HG02678 (cell line): ENCODE measurements around the gene AGO3.

Experiments used
- ATAC-seq: cut with Tn5 transposase; IDR thresholded peaks from one replicate; pipeline ENCODE4 v1.9.1; 2021; ENCODE audit warnings: mild to moderate bottlenecking, moderate library complexity; ENCODE audit not compliant: unreplicated experiment

The AGO3 gene

GRCh38 chr1:36080801-36081200 is 149.9 kb downstream of the AGO3 start:
- no peak for ATAC-seq

- no peak for ATAC-seq
Observed at GRCh38 chr1:36081926-36082485, 151.1 kb downstream of the AGO3 start.

GRCh38 chr1:36083219-36083618 is 152.3 kb downstream of the AGO3 start:
- no peak for ATAC-seq

GRCh38 chr1:36083635-36084496 is 153.0 kb downstream of the AGO3 start, which contains the start of gene TEKT2:
Gene TEKT2, plus strand, starts transcription at chr1:36084094. Its CDS starts 828 bp downstream, at chr1:36084922.
- no peak for ATAC-seq

GRCh38 chr1:36084497-36085115 is 153.7 kb downstream of the AGO3 start:
- ATAC-seq, result no peak

GRCh38 chr1:36085126-36085525 is 154.2 kb downstream of the AGO3 start:
- no peak for ATAC-seq

- ATAC-seq, result no peak
Observed at GRCh38 chr1:36085686-36086526, 155.0 kb downstream of the AGO3 start.

GRCh38 chr1:36086529-36087232 is 155.8 kb downstream of the AGO3 start:
- ATAC-seq, result no peak

- ATAC-seq, result no peak
Observed at GRCh38 chr1:36087233-36088123, 156.6 kb downstream of the AGO3 start.

GRCh38 chr1:36088265-36088576 is 157.3 kb downstream of the AGO3 start:
- ATAC-seq, result no peak

- ATAC-seq, result peak; percentile 81
Observed at GRCh38 chr1:36088577-36089392, 157.9 kb downstream of the AGO3 start, which contains the start of gene ADPRS. Gene ADPRS, plus strand, starts transcription at chr1:36088892. Its CDS starts 13 bp downstream, at chr1:36088905.

- peak; percentile 8 for ATAC-seq
Observed at GRCh38 chr1:36089393-36090121, 158.7 kb downstream of the AGO3 start.

- ATAC-seq, result no peak
Observed at GRCh38 chr1:36091141-36091540, 160.2 kb downstream of the AGO3 start.

- no peak for ATAC-seq
Observed at GRCh38 chr1:36091698-36092097, 160.8 kb downstream of the AGO3 start.

- ATAC-seq, result no peak
Observed at GRCh38 chr1:36092166-36092797, 161.4 kb downstream of the AGO3 start.

- ATAC-seq, result no peak
Observed at GRCh38 chr1:36092798-36093185, 161.9 kb downstream of the AGO3 start.

- no peak for ATAC-seq
Observed at GRCh38 chr1:36093226-36093625, 162.3 kb downstream of the AGO3 start.
